HEK293T (cell line): ENCODE measurements around the gene ANKRD44.

Source experiments
- ARNT ChIP-seq: fragments of 450-650 bp; IDR thresholded peaks from 2 replicates; pipeline ENCODE4 v1.6.1; 2017; ENCODE audit warnings: mild to moderate bottlenecking
- BHLHE40 ChIP-seq: fragments of 450-650 bp; IDR thresholded peaks from 2 replicates; pipeline ENCODE4 v1.6.1; 2016; ENCODE audit warnings: mild to moderate bottlenecking, moderate library complexity, borderline replicate concordance
- CTBP1 ChIP-seq: fragments of 450-650 bp; IDR thresholded peaks from 2 replicates; pipeline ENCODE4 v1.6.1; 2016; ENCODE audit warnings: borderline replicate concordance
- ELF4 ChIP-seq: fragments of 450-650 bp; IDR thresholded peaks from 2 replicates; pipeline ENCODE4 v1.6.1; 2017; ENCODE audit warnings: antibody characterized with exemption
- FOXA1 ChIP-seq: fragments of 450-650 bp; IDR thresholded peaks from 2 replicates; pipeline ENCODE4 v1.6.1; 2016; ENCODE audit warnings: mild to moderate bottlenecking
- L3MBTL2 ChIP-seq: fragments of 450-650 bp; conservative IDR thresholded peaks from 2 replicates; pipeline ENCODE4 v1.6.1; 2016; ENCODE audit warnings: mild to moderate bottlenecking
- NFRKB ChIP-seq: fragments of 450-650 bp; IDR thresholded peaks from 2 replicates; pipeline ENCODE4 v1.6.1; 2016; ENCODE audit warnings: mild to moderate bottlenecking, moderate library complexity
- SP1 ChIP-seq: fragments of 450-650 bp; IDR thresholded peaks from 2 replicates; pipeline ENCODE4 v1.6.1; 2017
- TARDBP ChIP-seq: fragments of 450-650 bp; IDR thresholded peaks from 2 replicates; pipeline ENCODE4 v1.6.1; 2016
- ZNF384 ChIP-seq: fragments of 450-650 bp; IDR thresholded peaks from 2 replicates; pipeline ENCODE4 v1.6.1; 2016
- TF ChIP-seq, protein P1 (sequence below): fragments of 450-650 bp; IDR thresholded peaks from 2 replicates; pipeline ENCODE4 v1.6.1; 2016

DNA sequence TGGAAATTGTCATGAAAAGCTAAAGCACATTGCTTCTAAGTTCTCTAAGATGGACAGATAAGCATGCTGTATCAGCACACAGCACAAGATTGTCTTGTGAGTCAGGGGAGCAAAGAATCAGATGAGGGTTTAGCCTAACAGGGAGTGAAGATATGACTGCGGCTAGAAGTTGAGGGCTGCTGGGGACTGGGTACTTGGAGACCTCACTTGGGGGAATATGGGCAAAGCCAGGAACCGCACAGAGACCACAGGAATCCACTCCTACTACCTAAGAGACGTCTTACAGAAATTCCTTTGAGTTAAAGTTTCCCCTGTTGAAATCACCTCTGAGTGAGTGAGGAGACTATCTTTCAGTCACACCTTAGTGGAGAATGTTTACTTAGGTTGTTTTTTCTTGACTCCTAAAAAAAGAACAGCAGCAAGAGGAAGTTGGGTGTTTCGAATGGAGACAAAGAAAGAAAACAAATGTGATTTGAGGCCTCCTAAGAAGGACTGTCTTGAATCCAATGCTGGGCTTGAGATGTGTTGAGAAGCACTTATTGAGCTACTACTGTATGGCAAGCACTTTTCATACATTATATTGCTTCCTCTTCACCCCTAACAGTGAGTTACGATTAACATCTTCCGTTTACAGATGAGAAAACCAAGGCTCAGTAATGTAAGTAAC, 100.7 kb downstream of the ANKRD44 start:
- TF ChIP-seq FOXA1, result no peak
- TF ChIP-seq L3MBTL2, result no peak
- TF ChIP-seq ELF4, result no peak
- TF ChIP-seq, protein P1, sequence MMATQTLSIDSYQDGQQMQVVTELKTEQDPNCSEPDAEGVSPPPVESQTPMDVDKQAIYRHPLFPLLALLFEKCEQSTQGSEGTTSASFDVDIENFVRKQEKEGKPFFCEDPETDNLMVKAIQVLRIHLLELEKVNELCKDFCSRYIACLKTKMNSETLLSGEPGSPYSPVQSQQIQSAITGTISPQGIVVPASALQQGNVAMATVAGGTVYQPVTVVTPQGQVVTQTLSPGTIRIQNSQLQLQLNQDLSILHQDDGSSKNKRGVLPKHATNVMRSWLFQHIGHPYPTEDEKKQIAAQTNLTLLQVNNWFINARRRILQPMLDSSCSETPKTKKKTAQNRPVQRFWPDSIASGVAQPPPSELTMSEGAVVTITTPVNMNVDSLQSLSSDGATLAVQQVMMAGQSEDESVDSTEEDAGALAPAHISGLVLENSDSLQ, result no peak
- no peak for TF ChIP-seq ARNT
- no peak for TF ChIP-seq BHLHE40
- TF ChIP-seq CTBP1, result no peak
- TF ChIP-seq NFRKB, result no peak
- no peak for TF ChIP-seq TARDBP
- TF ChIP-seq ZNF384, result no peak
- no peak for TF ChIP-seq SP1
